ENCODE measurements around the gene AFG1L. TPM values are rescaled to one million over a fixed set of nuclear protein-coding genes. Genes with fewer than 3 reads are reported as not detected.

Gene AFG1L
- total and polyA plus RNA-seq, 4 donors, result 2.7 to 2.8 (median 2.7) TPM

DNA sequence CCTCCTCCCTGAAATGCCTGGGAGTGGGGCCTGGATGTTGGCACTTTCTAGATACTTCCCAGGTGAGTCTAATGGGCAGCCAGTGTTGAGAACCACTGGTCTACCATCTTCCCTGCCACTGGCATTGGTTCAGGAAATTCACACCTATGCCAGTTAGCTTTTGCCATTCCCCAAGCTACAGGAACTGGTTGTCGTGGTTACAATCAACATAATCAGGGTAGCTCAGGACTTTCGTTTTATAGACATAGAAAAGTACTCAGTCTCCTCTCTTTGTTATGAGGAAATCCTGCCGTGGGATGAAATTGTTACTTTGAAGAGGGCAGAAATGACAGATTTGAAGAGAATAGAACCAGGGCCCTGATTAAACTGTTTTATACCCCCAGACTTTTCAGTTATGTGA, 137.9 kb downstream of the AFG1L start:
- WGBS, result 73% methylated on average over 3 of the region's 3 CpGs
- no peaks in the 10 kb centered on the region for H3K27me3 ChIP-seq (ENCODE audit: control insufficient read depth in 4 of 4, insufficient read depth in 4 of 4, low read length in 3 of 4)
- DNase-seq (ENCODE audit: low spot score), result no peak
- no peak overlapping the region for H3K9ac ChIP-seq (ENCODE audit: low read depth in 1 of 2, low read length in 2 of 2)
- no peaks in the 10 kb centered on the region for H3K9me3 ChIP-seq (ENCODE audit: control insufficient read depth in 4 of 4, low read length in 3 of 4)
- no peaks in the 10 kb centered on the region for H3K4me1 ChIP-seq (ENCODE audit: control insufficient read depth in 4 of 4, insufficient read depth in 4 of 4, low read length in 3 of 4)
- no peaks in the 10 kb centered on the region for H3K36me3 ChIP-seq (ENCODE audit: control insufficient read depth in 4 of 4, insufficient read depth in 3 of 4, low read depth in 1 of 4, low read length in 3 of 4)
- no peak overlapping the region for H3K27ac ChIP-seq (ENCODE audit: low read depth in 1 of 2, low read length in 2 of 2)
- no peak for TF ChIP-seq EGR1 (IDR thresholded peaks at IDR 0.05; ENCODE audit: low read depth in 2 of 2)
- no peak for TF ChIP-seq NR2F2 (IDR thresholded peaks at IDR 0.05)
- no peak for TF ChIP-seq FOXA2 (IDR thresholded peaks at IDR 0.05)
- TF ChIP-seq, protein P1, sequence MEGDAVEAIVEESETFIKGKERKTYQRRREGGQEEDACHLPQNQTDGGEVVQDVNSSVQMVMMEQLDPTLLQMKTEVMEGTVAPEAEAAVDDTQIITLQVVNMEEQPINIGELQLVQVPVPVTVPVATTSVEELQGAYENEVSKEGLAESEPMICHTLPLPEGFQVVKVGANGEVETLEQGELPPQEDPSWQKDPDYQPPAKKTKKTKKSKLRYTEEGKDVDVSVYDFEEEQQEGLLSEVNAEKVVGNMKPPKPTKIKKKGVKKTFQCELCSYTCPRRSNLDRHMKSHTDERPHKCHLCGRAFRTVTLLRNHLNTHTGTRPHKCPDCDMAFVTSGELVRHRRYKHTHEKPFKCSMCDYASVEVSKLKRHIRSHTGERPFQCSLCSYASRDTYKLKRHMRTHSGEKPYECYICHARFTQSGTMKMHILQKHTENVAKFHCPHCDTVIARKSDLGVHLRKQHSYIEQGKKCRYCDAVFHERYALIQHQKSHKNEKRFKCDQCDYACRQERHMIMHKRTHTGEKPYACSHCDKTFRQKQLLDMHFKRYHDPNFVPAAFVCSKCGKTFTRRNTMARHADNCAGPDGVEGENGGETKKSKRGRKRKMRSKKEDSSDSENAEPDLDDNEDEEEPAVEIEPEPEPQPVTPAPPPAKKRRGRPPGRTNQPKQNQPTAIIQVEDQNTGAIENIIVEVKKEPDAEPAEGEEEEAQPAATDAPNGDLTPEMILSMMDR (IDR thresholded peaks at IDR 0.05; ENCODE audit: low read depth, low read length, missing input control), result no peak
- TF ChIP-seq, protein P2, sequence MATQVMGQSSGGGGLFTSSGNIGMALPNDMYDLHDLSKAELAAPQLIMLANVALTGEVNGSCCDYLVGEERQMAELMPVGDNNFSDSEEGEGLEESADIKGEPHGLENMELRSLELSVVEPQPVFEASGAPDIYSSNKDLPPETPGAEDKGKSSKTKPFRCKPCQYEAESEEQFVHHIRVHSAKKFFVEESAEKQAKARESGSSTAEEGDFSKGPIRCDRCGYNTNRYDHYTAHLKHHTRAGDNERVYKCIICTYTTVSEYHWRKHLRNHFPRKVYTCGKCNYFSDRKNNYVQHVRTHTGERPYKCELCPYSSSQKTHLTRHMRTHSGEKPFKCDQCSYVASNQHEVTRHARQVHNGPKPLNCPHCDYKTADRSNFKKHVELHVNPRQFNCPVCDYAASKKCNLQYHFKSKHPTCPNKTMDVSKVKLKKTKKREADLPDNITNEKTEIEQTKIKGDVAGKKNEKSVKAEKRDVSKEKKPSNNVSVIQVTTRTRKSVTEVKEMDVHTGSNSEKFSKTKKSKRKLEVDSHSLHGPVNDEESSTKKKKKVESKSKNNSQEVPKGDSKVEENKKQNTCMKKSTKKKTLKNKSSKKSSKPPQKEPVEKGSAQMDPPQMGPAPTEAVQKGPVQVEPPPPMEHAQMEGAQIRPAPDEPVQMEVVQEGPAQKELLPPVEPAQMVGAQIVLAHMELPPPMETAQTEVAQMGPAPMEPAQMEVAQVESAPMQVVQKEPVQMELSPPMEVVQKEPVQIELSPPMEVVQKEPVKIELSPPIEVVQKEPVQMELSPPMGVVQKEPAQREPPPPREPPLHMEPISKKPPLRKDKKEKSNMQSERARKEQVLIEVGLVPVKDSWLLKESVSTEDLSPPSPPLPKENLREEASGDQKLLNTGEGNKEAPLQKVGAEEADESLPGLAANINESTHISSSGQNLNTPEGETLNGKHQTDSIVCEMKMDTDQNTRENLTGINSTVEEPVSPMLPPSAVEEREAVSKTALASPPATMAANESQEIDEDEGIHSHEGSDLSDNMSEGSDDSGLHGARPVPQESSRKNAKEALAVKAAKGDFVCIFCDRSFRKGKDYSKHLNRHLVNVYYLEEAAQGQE (IDR thresholded peaks at IDR 0.05), result no peak
- no peak overlapping the region for H3K4me3 ChIP-seq (ENCODE audit: low read depth in 1 of 3, low read length in 3 of 3)

DNA sequence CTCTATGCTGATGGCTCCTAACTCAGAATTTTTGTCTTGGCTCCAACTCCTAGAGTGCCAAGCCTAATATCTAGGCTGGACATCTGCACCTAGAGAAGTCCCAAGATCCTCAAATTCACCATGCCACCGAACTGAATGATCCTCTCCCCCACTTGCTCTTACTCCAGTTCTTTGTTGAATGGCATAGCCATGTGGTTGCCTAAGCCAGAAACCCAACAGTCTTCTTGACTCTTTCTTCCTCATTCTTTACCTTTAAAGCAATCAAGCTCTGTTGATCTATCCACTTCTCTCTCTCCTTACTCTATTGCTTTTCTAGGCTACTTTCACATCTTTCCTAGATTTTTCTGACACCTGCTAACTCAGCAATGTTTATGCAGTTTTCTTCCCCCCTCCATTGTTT, 139.4 kb downstream of the AFG1L start:
- Histone ChIP-seq H3K4me1 (ENCODE audit: control insufficient read depth in 4 of 4, insufficient read depth in 4 of 4, low read length in 3 of 4) (no peaks in the 10 kb centered on the region), H3K9ac (ENCODE audit: low read depth in 1 of 2, low read length in 2 of 2) (no peak overlapping the region), H3K27ac (ENCODE audit: low read depth in 1 of 2, low read length in 2 of 2) (no peak overlapping the region), H3K9me3 (ENCODE audit: control insufficient read depth in 4 of 4, low read length in 3 of 4) (no peaks in the 10 kb centered on the region), H3K27me3 (ENCODE audit: control insufficient read depth in 4 of 4, insufficient read depth in 4 of 4, low read length in 3 of 4) (no peaks in the 10 kb centered on the region), H3K4me3 (ENCODE audit: low read depth in 1 of 3, low read length in 3 of 3) (no peak overlapping the region), H3K36me3 (ENCODE audit: control insufficient read depth in 4 of 4, insufficient read depth in 3 of 4, low read depth in 1 of 4, low read length in 3 of 4) (no peaks in the 10 kb centered on the region)
- TF ChIP-seq RXRA (IDR thresholded peaks at IDR 0.05) (no peak), HNF4A (conservative IDR thresholded peaks at IDR 0.05) (no peak), SP1 (IDR thresholded peaks at IDR 0.05) (no peak), FOXA2 (IDR thresholded peaks at IDR 0.05) (no peak), FOXA1 (IDR thresholded peaks at IDR 0.05) (no peak)
- TF ChIP-seq, protein P2 (IDR thresholded peaks at IDR 0.05), result no peak
- no peak for DNase-seq (ENCODE audit: low spot score)
- WGBS, result 86% methylated on average over 1 of the region's 1 CpG

All from liver (tissue), 9 donors.